Stimulated activated CD8-positive, alpha-beta memory T cell treated with anti-CD3 and anti-CD28 coated beads, Interleukin-15, amount 100 ng/mL, for 24 hours (primary cell): ENCODE data around the gene FRMD4A.
"Not testable (repeated sequence)": the region's sequence is repeated elsewhere in the genome, so short reads cannot be mapped to it uniquely, and the experiment has no call there.

ENCODE experiments used
- DNase-seq: peaks from one replicate; pipeline ENCODE4 v3.0.0-alpha.2; 2020; ENCODE audit warnings: low read depth

FRMD4A gene

DNA sequence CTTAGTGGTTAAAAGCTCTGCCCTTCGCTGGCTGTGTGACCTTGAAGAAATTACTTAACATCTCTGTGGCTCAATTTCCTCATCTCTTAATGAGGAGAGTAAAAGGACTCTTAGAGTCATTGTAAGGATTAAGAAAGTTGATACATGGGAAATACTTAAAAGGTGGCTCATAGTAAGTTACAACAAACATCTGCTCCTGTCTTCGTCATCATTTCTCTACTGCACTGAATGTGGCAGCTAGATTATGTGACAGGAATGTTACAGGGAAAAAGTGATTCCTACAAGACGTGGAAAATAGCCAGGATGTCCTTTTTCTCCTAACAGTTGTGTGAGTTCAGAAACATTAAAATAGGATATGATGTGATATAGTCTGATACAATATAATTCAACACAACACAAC, 184.7 kb downstream of the FRMD4A start:
- DNase-seq = no peak

DNA sequence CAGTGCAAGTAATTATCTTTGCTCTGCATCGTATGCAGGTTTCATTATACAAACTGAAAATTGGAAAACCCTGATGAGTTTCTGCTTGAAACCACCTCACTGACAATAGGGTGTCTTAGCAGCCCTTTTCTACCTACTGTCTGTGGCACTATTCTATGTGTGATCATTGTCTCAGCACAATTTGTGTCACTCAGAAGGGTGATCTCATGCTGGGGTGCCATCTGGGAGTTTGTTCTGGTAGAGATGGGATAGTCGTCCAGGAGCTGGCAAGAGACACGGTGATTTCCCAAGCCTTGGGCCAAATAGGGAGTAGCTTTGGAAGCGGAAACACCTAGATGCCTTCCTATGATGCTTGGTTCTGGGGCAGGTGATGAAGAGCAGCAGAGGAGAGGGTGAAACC, 186.3 kb downstream of the FRMD4A start:
- DNase-seq = no peak

DNA sequence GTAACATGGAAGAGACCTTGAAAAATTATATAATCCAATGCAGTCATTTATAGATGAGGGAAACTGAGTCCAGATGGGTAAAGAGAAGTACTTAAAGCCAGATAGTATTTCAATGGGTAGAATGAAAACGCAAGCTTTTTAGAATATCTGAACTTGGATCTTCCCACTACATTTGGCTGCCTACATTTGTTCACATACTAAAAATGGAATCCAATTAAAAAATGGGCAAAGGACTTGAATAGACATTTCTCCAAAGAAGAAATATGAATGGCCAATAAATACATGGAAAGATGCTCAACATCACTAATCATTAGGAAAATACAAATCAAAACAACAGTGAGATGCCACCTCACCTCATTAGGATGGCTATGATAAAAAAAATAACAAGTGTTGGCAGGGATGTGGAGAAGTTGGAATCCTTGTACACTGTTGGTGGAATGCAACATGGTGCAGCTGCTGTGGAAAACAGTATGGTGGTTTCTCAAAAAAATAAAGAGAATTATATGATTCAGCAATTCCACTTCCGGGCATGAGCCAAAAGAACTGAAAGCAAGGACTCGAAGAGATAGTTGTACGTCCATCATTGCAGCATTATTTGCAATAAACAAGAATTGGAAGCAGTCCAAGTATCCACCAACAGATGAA, 188.0 kb downstream of the FRMD4A start:
- no peak for DNase-seq

DNA sequence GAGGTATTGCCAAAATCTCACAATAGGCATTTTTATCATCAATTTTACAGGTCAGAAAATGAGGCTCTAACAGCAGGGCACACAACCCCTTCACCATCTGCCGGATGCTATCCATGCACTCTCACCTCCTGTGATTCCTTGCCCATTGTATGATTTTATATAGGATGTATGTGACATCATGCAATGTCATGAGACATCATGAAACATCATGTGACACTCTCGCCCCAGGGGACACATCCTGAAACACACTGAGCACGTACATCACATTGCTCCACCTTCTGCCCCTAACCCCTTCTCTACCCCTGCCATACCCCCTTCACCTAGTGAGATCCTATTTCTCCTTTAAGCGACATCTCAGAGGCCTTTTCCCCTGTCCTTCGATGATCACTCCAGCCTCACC, 189.4 kb downstream of the FRMD4A start:
- no peak for DNase-seq

DNA sequence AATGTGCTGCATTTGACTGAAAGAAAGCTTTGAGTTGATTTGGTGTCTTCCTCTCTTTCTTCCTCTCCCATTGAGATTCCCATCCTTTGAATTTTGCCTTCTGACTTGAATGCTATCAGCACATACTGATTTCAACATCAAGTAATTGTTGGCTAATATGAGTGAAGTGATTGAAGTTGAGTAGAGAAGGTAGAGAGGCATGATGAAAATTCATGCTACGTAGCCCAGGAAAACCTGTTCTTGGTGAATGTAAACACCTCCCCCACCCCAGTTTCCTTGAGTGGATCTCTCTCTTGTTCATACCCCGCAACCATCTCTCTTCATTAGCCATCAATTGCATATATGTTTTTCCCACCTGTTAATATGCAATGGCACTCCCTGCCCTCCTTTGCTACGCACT, 193.3 kb downstream of the FRMD4A start:
- no peak for DNase-seq

DNA sequence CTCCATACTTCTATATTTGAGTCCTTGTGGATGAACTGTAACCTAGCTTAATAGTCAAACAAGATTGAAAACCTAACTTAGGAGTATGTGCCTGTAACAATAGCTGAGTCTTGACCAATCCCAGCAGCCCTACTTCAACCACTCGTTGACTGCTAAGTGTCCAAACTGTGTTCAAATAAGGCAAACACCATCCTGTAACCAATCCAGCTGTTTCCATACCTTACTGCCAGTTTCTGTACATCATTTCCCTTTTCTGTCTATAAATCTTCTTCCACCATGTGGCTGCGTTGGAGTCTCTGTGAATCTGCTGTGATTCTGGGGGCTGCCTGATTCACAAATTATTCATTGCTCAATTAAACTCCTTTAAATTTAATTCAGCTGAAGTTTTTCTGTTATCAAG, 195.5 kb downstream of the FRMD4A start:
- not testable (repeated sequence) for DNase-seq

DNA sequence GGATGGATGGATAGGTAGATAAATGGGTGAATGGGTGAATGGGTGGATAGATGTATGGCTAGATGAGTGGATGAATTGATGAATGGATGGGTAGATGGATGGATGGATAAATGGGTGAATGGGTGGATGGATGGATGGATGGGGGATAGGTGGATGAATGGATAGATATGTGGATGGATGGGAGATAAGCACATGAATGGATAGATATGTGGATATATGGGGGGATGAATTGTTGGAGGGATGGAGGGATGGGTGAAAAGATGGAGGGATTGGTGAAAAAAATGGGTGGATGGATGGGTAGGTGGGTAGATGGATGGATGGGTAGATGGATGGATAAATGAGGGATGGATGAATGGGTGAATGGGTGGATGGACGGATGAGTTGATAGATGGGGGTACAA, 196.4 kb downstream of the FRMD4A start:
- no peak for DNase-seq

DNA sequence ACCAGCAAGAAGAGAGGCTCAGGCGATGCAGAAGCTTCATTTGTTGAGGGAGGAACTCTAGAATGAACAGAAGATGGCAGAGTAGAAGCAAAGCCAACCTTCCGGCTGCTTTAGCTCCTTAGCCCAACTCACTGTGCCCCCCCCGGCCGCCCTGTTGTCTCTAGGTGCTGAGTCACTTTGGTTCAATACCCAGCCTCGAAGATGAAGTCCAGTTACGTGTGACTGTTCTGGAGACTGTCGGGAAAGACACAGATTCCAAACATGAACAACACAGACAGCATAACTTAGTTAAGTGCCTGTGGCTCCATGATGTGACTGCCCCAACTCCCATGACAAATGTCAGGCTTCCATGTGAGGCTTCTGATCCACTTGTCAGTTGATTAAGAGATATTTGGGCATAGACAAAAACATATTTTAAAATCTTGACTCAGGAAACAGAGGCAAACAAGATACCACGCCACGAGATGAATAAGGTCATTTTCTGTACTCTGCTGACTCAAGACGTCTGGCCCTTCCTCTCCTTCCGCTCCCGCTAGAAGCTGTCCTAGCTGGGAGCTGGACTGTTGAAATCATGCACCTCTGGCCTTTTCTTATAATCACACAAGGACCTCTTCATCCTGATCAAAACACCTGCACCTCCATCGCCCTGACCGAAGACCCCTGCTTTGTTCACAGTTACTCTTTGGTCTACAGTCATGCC, 199.3 kb downstream of the FRMD4A start:
- DNase-seq = no peak

DNA sequence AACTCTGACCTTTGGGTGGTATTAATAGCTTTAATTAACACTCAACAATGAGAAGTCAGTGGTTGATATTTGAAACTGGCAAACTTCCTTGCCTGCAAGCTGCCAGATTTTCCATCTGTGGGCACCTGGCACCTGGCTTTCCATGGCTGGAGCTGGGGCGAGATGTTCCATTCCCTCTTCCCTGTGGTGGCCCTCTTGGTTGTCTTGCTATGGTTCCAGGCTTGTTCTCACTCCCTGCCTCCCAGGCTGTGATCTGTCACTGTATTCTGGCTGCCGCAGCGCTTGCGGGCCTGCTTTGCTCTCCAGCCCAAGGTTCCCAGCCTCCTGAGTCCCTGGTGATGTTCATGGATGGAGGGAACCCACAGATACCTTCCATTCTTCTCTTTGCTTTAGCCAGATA, 201.0 kb downstream of the FRMD4A start:
- no peak for DNase-seq

DNA sequence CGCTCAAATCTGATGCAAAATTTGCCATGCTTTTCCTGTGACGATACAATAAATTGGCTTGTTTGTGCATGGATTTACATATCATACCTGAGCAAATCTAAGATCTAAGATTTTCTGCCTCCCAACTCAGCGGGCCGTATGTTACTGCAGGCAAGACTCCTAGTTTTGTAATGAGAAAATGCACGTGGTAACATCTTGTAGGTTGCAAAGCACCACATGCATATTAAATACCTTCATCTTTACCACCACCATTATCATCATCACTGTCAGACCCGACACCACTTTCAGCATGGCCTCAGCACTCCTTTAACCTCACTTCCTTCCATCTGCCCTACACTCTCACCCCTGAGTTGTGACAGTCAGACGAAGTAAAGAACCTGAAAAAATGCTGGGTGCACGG, 202.2 kb downstream of the FRMD4A start:
- DNase-seq = no peak

DNA sequence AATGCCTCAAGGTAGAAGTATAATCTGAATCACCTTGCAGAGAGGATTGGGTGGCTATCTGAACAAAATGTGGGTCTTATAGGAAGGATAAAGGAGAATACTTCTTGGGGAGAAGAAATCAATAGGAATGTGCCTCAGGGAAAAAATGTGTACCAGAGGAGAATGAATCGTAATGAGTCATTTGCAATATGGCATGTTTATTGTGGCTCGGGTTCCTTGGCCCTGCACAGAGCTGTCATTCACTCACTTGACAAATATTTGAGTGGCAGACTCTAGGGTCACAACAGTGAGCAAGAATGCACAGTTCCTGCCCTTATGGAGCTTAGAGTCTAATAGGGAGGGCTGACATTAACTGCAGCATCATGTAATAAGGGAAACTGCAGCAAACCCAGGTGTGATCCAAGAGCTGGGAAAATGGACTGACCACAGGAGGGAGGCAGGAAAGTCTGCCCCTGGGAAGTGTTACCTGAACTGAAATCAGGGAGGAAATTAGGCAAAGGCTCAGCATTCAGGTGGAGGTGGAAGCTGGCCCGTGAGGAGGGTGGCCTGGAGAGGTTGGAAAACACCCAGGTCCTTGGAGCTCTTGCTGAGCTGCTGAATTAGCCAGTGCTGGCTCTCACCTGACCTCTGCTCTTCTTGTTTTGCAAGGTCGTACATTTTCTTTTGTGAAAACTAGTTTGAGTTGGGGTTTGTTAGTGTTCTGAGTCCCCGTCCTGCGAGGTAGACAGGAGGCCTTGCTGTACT, 203.9 kb downstream of the FRMD4A start:
- no peak for DNase-seq

DNA sequence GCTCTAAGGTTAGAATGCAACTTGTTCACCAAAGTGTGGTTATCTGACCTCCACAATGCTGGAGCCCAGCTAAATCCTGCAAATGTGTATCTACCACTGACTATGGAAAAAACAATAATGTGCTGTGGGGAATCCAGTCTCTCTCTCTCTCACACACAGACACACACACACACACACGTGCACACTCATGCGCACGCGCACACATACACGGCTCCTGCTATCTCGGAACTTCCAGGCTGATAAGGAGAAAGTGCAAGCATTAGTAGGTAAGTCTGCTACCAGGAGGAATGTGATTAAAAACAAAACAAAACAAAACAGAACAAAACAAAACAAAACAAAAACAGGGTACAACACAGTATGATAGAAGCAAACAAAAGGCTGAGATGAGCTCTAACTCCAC, 205.2 kb downstream of the FRMD4A start:
- no peak for DNase-seq

DNA sequence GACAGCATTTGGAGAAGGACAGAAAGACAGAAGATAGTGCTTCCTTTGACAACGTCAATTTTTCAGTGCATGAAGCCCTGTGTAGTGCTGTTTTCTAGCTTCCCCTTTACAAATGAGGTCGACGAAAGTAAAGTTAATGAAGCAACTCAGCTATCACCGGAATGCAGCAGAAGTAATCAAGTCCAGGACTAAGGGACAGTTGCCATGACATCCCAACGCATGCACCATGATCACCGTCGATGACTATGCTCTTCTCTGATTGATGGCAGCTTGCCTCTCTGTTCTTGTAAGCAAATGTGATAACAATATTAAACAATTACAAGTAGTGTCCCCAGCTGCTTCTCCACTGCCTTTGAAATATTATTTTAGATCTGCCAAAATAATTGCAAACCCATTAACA, 205.8 kb downstream of the FRMD4A start:
- DNase-seq = no peak

DNA sequence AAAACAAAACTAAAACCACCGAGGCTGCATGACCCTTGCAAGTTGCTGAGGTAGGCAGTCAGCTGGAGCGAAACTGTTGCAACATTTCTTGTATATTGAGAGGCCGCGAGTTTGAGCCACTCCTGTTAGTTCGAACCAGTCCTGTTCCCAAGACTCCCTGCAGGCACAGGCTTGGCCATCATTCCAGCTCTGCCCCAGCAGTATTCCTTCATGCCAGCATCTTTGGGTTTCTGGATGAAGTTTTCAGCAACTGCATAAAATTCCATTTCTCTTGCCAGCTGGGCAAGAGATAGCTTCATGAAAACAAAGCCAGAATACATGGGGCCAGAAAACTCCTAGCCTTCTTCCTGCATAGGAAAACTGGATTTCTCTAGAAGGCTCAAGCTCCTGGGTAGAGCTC, 207.6 kb downstream of the FRMD4A start:
- no peak for DNase-seq

DNA sequence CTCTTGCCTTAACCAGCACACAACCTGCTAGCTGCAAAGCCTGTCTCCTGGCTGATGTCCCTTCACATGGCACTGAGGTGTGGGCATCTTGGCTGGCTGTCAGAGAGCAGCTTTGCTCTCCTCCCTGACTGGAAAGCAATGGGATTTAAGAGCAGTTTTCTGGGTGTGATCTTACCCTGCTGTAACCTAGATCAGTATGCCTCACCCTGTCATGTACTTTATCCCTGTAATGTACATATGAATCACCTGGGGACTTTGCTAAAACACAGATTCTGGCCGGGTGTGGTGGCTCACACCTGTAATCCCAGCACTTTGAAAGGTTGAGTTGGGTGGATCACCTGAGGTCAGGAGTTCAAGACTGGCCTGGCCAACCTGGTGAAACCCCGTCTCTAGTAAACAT, 209.9 kb downstream of the FRMD4A start:
- DNase-seq = no peak

DNA sequence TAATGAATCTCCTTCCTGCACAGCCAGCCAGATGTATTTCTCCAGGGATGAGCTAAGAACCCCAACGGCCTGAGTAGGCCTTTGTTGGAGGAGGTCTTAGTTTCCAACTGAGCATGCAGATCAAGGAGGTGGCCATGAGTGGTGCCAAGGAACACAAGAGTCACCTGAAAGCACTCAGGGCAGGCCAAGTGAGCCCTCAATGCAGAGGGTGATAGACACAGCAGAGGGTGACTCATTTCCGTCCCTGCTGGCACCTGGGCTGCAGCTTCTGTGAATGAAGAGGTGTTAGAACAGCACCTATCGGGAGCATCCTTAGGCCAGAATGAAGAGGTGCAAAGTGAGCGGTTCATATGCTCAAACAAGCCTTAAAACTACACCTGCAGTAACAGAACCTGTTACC, 211.8 kb downstream of the FRMD4A start:
- no peak for DNase-seq

DNA sequence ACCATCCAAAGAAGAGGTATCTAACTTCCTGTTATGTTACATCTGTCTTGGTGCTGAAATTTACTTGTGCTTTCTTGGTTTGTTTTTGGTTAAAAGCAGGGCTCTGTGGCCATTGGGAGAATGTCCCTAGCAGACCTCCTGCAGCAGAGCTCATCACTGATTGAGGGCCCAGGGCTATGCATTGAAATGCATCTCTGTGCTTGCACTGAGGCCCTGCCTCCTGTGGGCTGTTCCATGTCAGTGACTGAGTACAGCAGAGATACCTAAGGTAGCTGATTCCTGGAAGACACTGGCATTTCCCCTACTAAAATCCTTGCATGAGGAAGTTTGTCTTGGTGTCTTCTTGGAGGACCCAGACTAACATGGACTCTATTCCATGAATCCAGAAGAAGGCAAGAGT, 213.9 kb downstream of the FRMD4A start:
- DNase-seq = no peak

DNA sequence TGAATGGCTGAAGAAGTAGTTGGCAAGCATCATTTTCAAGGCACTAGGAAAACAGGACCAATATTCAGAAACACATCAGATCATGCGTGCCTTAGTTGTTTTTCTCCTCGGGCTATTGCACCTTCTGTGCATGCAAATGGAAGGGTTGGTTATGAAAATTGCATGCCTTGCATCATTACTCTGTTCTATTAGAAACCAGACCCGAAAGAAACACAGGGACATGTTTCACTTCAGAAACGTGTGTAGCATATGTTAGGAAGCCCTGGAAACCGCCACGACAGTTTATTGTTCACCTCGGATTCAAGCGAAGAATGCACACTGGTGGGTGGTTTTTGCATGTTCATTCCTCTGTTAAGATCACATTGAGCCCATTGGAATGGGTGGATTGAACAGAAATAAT, 214.7 kb downstream of the FRMD4A start:
- no peak for DNase-seq

DNA sequence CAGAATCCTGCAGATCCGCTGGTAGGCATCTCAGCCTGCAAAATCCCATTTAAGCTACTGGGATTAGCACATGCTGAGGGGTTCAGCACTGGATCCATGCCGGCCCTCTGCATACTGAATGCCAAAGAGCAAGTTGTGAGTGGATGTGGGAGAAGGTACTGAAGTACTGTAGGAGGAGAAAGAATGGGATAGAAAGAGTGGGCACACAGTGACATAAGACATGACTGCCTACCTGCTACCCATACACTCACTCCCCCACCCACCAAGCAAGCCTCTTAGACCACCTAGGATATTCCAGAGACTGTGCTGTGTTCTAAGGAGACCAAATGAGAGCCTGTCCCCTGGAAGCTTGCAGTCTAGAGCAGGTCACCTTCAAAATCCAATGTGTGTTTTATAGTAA, 215.9 kb downstream of the FRMD4A start:
- no peak for DNase-seq

DNA sequence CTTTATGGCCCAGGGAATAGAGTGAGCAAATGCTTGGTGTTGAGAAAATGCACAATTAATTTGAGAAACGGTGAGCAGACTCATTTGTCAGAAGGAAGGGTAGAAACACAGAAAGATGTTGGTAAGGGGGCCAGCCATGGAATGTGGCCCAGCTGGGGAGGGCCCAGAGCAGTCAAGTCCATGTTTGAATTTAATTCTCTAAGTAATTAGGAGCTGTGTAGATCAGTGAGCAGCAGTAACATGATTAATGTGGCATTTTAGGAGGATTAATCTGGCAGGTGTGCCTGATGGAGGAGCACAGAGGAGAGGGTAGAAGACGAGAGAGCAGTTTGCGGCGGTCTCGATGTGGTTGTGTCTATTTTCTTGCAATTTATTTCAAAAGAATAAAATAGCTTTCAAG, 218.7 kb downstream of the FRMD4A start:
- DNase-seq = no peak

DNA sequence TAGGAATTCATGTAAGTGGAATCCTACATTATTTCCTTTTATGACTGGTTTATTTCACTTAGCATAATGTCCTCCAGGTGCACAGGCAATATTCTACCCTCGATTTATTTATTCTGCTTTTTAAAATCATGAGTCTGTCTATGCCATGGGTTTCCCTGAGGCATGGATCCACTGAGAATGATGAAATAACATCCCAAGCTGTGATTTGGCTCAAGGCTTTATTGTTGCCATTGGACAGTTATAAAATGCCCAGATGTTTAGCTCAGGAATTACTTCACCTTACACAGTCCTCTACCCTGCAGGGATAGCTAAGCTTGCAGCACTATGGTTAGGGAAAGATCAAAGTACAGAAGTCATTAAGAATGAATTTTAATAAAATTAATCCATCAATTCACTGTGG, 219.5 kb downstream of the FRMD4A start:
- DNase-seq = no peak

DNA sequence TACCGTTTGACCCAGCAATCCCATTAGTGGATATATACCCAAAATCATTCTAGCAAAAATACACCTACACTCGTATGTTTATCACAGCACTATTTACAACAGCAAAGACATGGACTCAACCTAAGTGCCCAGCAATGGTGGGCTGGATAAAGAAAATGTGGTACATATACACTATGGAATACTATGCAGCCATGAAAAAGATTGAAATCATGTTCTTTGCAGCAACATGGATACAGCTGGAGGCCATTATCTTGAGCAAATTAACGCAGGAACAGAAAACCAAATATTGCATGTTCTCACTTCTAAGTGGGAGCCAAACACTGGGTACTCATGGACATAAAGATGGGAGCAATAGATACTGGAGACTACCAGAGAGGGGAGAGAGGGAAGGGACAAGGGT, 223.9 kb downstream of the FRMD4A start:
- no peak for DNase-seq

DNA sequence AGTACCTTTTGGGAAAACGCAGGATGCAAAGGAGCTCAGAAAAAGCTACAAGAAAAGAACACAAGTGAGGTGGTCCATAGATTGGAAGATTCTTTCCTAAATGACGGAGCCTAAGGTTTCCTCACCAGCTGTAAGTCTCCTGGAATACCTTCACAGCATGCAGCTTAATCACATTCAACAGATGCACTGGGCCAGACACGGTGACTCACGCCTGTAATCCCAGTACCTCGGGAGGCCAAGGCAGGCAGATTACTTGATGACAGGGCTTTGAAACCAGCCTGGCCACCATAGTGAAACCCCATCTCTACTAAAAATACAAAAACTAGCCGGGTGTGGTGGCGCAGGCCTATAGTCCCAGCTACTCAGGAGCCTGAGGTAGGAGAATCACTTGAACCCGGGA, 228.7 kb downstream of the FRMD4A start:
- DNase-seq = no peak

DNA sequence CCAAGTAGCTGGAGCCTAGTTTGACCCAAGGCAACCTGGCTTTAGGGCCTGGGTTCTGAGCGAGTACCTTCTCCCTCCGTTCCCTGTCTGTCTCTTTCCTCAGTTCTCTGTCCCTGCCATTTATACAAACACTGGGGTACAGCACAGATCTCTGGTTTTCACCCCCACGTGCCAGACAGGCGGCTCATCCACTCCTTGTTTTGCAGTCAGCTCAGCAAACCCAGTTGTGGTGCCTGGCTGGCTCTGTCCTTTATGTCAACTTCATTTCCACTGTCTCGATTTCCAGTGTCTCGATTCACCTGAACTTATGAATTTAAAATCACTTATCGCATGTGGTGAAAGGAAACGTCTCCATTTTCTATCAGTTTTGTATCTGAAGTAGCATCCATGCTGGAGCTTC, 230.8 kb downstream of the FRMD4A start:
- DNase-seq = no peak
